ENCODE measurements around the gene KCNIP1. TPM values are rescaled to one million over a fixed set of nuclear protein-coding genes. Genes with fewer than 3 reads are reported as not detected.

The KCNIP1 gene
- total and polyA plus RNA-seq, 2 of the 8 experiments (the other 6 are each of a cell fraction or from before 2014, with no cell fraction given) = 0.52 to 0.83 TPM

DNA sequence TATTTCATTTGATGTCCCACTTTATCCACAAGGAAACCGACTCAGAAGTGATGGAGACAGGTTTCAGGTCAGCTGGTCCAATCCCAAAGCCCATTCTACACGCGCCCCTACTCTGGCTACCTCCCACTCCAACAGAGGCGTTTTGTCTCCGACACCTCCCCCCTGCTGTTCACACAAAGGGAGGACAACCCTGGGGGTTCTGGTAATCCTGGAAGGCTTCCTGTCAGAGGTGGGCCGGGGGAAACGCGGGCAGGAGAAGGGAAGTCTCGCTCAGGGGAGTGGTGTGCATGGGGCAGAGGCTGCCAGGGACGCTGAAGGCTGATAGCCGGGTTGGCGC is 240.0 kb downstream of the KCNIP1 start (continued):
- no peak for TF ChIP-seq SAP30 (IDR thresholded peaks at IDR 0.05; ENCODE audit: insufficient read depth, insufficient replicate concordance, low read length)

Measured in H1 (cell line).